ACHN (cell line): ENCODE data around the gene GPC1.

Experiments used
- DNase-seq: peaks from one replicate; pipeline ENCODE4 v3.0.0-alpha.2; 2015
- in situ Hi-C: cut with HindIII; loops from 2 replicates; pipeline ENCODE4 v1.10.0; 2017; ENCODE audit warnings: low sequenced_read_pairs, low pct_ligation_motif_present, low pct_unique_long_range_greater_than_20kb

The GPC1 gene

GRCh38 chr2:240449764-240450531, 14.5 kb downstream of the GPC1 start:
- in situ Hi-C loops, result no loop called here
- DNase-seq, result no peak

- DNase-seq, result no peak
- in situ Hi-C loops, result no loop called here
These were observed 15.2 kb downstream of the GPC1 start for GRCh38 chr2:240450532-240451107.

DNA sequence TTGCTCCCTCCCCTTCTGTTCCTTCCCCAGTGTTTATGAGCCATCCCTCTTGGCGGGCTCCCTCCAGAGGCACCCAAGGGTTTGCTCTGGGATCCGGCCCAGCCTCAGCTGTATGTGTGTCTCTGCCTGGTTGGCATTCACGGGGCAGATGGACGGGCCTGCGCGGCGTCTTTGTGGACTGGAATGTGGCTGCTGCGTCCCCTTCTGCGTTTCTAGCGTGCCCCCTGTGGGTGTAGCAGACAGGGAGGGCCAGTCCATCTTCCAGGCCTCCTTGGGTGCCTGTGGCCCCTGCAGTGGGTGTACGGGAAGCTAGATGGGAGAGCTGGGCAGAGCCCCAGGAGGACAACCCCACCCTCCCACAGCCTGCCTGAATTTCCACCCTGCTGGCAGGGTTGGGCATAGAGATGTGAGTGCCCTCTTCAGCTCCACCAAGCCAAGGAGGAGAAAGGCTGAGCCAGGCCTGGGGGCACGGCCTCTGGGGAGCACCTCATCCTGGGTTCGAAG, 15.7 kb downstream of the GPC1 start:
- in situ Hi-C loops, result no loop called here
- no peak for DNase-seq

DNA sequence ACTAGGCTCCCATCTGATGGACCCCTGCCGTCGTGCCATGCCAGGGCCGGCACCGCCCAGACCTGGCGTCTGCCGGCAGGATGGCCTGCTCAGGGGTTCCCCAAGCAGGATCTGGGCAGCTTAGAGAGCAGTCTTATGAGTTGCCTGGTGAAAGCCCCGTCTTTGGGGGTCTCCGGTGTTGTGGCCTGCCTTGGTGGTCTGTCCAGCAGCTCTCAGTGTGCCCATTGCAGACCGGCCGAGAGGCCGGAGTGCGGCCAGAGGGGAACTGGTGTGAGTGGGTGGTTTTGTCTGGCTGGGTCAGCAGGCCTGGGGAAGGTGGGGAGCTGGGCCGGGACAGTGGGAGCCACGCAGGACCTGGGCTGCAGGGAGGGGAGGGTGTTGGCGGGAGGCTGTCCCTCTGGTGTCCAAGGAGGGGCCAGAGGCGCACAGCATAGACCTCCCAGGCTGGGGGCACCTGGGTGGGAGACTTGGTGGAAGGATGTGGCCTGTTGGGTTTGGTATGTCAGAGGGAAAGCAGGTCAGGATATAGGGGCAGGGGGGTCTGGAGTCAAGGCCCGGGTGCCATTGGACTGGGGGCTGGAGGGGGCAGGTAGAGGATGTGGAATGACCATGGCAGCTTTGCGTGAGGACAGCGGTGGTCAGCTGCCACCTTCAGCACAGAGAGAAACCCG, 16.5 kb downstream of the GPC1 start:
- no peak for DNase-seq
- in situ Hi-C loops, result no loop called here

- in situ Hi-C loops, result no loop called here
- DNase-seq, result peak; percentile 72
These were observed 17.2 kb downstream of the GPC1 start for GRCh38 chr2:240452462-240453256.

- in situ Hi-C loops, result no loop called here
These were observed 18.1 kb downstream of the GPC1 start for GRCh38 chr2:240453461-240454105.

DNA sequence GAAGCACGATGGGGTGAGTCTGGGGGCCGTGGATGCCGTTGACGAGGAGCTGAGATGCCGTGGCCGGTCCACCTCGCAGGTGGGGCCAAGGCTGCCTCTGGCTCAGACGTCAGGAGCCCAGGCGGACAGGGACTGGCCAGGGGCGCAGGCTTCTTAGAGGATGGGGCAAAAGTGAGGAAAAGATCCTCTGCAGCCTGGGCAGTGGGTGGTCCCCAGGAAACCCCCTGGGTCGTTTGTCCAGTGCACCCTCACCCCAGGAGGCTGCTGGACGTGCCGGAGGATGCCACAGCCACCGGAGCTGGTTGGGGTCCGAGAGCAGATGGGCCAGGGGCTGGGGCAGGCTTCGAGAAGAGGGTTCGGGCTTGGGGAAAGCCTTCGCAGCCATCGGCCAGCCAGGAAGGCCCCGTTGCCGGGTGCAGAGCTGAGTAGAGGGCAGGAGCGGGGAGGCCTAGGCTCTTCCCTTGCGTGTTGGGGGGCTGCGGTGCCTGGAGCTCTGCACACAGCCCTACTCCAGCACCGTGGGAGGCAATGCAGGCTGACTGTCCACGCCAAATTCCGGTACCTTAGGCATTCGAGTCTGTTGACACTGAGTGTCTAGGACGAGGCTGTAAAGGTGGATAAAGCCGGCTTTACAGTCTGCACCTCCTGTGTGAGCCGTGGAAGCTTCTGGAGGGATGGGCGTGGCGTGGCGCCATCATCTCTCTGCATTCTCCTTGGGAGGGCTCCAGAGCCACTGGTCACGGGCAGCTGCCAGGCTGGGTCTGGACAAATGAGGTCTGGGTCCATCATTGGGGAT, 18.8 kb downstream of the GPC1 start:
- no peak for DNase-seq
- in situ Hi-C loops, result no loop called here

More at GRCh38 chr2:240453461-240454105, 18.1 kb downstream of the GPC1 start:
- no peak for DNase-seq

DNA sequence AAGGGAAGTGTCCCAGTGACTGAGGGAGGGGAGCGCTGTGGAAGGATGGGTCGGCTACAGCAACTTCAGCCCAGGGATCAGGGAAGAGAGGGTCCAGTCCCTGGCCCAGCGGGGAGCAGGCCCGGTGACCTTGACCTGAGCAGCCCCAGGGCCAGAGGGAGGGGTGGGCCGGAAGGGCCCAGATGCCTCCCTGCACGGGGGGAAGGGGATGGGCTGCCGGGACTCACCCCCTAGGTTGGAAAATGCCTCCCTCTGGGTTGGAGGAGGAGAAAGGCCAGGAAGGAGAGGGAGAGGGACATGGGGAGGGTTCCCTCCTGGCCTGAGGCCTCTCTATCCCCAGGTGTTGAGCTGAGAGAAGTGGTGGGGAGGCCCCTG, 19.8 kb downstream of the GPC1 start:
- in situ Hi-C loops, result no loop called here
- no peak for DNase-seq

- in situ Hi-C loops, result no loop called here
- DNase-seq, result no peak
These were observed 20.4 kb downstream of the GPC1 start for GRCh38 chr2:240455647-240456446.

GRCh38 chr2:240456447-240457222, 21.2 kb downstream of the GPC1 start:
- no peak for DNase-seq
- in situ Hi-C loops, result no loop called here

GRCh38 chr2:240457223-240458043, 22.0 kb downstream of the GPC1 start:
- no peak for DNase-seq
- in situ Hi-C loops, result no loop called here

- no peak for DNase-seq
- in situ Hi-C loops, result no loop called here
These were observed 22.8 kb downstream of the GPC1 start for GRCh38 chr2:240458044-240458899.

DNA sequence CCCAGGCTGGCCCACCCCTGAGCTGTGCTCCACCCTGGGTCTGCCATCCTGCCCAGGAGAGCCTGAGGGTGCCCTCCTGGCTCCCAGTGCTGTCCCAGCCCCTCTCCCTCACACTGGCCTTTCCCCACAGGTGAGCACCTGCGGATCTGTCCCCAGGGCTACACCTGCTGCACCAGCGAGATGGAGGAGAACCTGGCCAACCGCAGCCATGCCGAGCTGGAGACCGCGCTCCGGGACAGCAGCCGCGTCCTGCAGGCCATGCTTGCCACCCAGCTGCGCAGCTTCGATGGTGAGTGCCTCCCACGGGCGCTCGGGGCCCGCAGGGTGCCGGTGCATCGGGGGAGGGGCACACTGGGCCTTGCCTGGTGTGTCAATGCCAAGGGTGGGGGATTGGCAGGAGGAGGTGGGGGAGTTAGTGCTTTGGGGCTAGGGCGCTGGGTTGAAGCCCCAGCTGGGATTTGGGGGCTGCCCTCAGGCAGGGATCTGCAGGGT, 23.5 kb downstream of the GPC1 start:
- no peak for DNase-seq
- in situ Hi-C loops, result no loop called here

DNA sequence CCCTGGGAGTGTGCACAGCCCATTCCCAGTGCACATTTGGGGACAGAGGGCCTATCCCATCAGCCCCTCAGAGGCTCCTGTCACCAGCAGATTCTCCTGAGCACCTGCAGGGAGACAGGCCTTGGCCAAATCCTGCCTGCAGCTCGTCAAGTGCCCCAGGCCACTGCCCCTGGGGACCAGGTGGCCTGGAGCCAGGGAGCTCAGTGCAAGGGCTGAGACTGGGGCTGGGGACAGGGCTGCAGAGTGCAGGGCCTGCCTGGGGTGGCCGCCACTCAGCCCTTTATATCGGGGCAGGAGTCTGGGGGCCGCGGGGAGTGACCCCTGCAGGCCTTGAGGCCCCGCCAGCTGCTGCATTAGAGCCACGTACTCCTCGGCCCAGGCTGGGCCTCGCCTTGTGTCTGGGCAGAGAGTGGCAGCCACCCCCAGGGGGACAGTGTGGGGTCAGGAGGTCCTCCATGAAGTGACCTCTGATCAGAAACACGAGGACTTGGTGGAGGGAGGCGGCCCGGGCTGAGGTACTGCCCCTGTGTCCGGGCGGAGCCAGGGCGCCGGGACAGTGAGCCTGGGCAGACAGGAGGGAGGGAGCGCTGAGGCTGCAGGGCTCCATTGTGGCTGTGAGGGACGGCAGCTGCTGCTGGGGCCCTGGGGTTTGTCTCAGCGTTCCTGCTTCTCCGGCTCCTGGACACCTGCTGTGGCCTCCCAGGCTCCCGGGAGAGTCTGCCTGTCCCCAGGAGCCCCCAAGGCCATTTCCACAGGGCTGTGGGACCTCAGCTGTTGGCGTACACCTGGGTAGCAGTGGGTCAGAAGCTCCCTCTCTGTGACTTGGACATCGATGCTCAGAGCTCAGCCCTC, 24.2 kb downstream of the GPC1 start:
- in situ Hi-C loops, result no loop called here
- no peak for DNase-seq
